Kidney tubule cell (primary cell): ENCODE data around the gene CAMSAP3.
A peak's percentile ranks its signal among the peaks of the same experiment; 100 is the strongest.

ENCODE experiments used
- DNase-seq: peaks from one replicate; pipeline ENCODE4 v3.0.0-alpha.2; 2018; ENCODE audit warnings: low spot score

Gene CAMSAP3

GRCh38 chr19:7612282-7613274 is 16.9 kb downstream of the CAMSAP3 start:
- no peak for DNase-seq

- DNase-seq = no peak
These were observed 19.4 kb downstream of the CAMSAP3 start for GRCh38 chr19:7614859-7615741.

- DNase-seq = no peak
These were observed 21.5 kb downstream of the CAMSAP3 start for GRCh38 chr19:7617172-7617571.

- no peak for DNase-seq
These were observed 22.1 kb downstream of the CAMSAP3 start for GRCh38 chr19:7617735-7618134.

- DNase-seq = peak; percentile 47
These were observed 22.7 kb downstream of the CAMSAP3 start for GRCh38 chr19:7618348-7618747.

GRCh38 chr19:7618771-7619510 is 23.3 kb downstream of the CAMSAP3 start:
- DNase-seq = peak; percentile 49

GRCh38 chr19:7619671-7620441 is 24.2 kb downstream of the CAMSAP3 start:
- DNase-seq = no peak

GRCh38 chr19:7620442-7621412 is 25.1 kb downstream of the CAMSAP3 start:
- no peak for DNase-seq

GRCh38 chr19:7622933-7623685 is 27.4 kb downstream of the CAMSAP3 start:
- no peak for DNase-seq

GRCh38 chr19:7623725-7624603 is 28.3 kb downstream of the CAMSAP3 start:
- no peak for DNase-seq

- DNase-seq = no peak
These were observed 29.1 kb downstream of the CAMSAP3 start for GRCh38 chr19:7624810-7625209.

- no peak for DNase-seq
These were observed 30.2 kb downstream of the CAMSAP3 start for GRCh38 chr19:7625763-7626372.

- no peak for DNase-seq
These were observed 31.5 kb downstream of the CAMSAP3 start for GRCh38 chr19:7627166-7627565.

GRCh38 chr19:7628589-7629311 is 33.1 kb downstream of the CAMSAP3 start:
- no peak for DNase-seq

- DNase-seq = peak; percentile 99
These were observed 33.8 kb downstream of the CAMSAP3 start, which contains the start of the genes PET100 and XAB2 for GRCh38 chr19:7629347-7630054. Gene PET100 (plus strand): TSS chr19:7629793. CDS start chr19:7629834, 41 bp downstream. Gene XAB2 (minus strand): TSS chr19:7629545. CDS start chr19:7629527, 18 bp downstream.

GRCh38 chr19:7631577-7631976 is 35.9 kb downstream of the CAMSAP3 start:
- DNase-seq = no peak
